ENCODE results near the gene ENTPD2. TPM values are rescaled to one million over a fixed set of nuclear protein-coding genes. Genes with fewer than 3 reads are reported as not detected.

Gene ENTPD2
- total RNA-seq, 4 donors from 2014 or later = 5.0 to 53.8 (median 28.9) TPM

DNA sequence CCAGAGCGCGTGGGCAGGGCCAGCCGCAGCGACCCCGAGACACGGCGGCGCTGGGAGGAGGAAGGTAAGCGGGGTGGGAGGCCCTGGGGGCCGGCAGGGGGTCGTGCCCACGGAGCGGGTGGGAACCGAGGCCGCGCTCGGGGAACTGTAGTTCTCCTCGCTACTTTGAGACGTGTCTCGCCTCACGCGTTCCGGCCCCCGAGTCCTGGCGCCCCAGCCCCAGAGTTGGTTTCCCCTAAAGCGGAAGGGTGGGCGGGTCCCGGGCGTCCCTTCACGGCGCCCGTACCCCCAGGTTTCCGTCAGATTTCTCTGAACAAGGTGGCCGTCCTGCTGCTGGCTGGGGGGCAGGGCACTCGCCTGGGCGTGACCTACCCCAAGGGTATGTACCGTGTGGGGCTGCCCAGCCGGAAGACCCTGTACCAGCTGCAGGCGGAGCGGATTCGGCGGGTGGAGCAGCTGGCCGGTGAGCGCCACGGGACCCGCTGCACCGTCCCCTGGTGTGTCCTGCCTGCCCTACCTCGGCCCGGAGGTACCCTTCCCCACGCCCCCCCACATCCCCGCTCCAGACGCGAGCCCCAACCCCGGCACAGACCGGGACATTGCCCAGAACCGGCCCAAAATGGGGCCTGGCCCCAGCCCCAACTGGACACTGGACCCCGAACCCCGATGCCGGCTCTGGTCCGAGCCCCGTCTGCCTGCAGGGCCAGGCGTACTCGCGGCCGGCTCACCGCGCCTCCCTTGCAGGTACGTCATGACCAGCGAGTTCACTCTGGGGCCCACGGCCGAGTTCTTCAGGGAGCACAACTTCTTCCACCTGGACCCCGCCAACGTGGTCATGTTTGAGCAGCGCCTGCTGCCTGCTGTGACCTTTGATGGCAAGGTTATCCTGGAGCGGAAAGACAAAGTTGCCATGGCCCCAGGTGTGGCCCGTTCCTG lies 24.2 kb upstream of the ENTPD2 start:
- Histone ChIP-seq H3K27ac (peak overlapping the region in 3 of 4 donors; percentile 58 to 82 (median 77)), H3K9me3 (no peaks in the 10 kb centered on the region), H3K4me1 (peaks cover 4 to 35% (median 12%) of the 10 kb centered on the region in 4 donors), H3K4me3 (peak overlapping the region; percentile 56 to 75 (median 72)), H3K27me3 (no peaks in the 10 kb centered on the region), H3K36me3 (peaks cover 0 to 19% (median 0%) of the 10 kb centered on the region in 3 donors)
- TF ChIP-seq, protein P1, sequence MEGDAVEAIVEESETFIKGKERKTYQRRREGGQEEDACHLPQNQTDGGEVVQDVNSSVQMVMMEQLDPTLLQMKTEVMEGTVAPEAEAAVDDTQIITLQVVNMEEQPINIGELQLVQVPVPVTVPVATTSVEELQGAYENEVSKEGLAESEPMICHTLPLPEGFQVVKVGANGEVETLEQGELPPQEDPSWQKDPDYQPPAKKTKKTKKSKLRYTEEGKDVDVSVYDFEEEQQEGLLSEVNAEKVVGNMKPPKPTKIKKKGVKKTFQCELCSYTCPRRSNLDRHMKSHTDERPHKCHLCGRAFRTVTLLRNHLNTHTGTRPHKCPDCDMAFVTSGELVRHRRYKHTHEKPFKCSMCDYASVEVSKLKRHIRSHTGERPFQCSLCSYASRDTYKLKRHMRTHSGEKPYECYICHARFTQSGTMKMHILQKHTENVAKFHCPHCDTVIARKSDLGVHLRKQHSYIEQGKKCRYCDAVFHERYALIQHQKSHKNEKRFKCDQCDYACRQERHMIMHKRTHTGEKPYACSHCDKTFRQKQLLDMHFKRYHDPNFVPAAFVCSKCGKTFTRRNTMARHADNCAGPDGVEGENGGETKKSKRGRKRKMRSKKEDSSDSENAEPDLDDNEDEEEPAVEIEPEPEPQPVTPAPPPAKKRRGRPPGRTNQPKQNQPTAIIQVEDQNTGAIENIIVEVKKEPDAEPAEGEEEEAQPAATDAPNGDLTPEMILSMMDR (IDR thresholded peaks at IDR 0.05) = no peak
- no peak for TF ChIP-seq POLR2A (IDR thresholded peaks at IDR 0.05)
- peak in 2 of 3 donors; percentile 64 to 80 for DNase-seq

DNA sequence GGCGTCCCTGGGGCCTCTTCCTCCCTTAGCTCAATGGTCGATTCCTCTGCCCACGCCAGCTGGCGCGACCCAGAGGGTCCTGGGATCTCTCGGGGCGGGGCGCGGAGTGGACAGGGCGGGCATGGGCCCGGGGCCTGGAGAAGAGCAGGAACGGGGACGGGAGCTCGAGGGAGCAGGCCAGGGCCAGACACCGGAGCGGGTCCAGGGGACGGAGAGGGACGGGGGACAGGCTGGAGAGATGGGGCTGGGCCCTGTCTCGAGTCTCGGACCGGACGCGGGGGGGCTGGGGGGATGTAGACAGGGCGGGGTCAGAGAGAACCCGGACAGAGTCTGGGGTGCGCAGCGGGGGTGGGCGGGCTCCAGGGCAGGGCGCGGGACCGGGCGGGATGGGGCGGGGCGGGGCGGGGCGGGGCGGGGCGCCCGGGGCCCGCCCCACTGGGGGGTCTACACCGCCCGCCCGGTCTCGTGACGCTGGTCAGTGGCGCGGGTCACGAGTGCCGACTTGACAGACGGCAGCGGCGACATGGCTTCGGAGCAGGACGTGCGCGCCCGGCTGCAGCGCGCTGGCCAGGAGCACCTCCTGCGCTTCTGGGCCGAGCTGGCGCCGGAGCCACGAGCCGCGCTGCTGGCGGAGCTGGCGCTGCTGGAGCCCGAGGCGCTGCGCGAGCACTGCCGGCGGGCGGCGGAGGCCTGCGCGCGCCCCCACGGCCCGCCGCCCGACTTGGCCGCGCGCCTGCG lies 23.3 kb upstream of the ENTPD2 start, which contains the start of gene UAP1L1:
Gene UAP1L1, plus strand, starts transcription at position 508 of the 738 bp plus-strand sequence. Its CDS starts 16 bp downstream, at position 524.
- Histone ChIP-seq H3K27ac (peak within 1 kb of the TSS; percentile 43 to 82 (median 68)), H3K27me3 (no peaks in the 10 kb centered on the region), H3K4me3 (peak within 1 kb of the TSS; percentile 56 to 75 (median 72)), H3K36me3 (peaks cover 0 to 19% (median 0%) of the 10 kb centered on the region in 3 donors), H3K9me3 (no peaks in the 10 kb centered on the region), H3K4me1 (peaks cover 4 to 35% (median 12%) of the 10 kb centered on the region in 4 donors)
- DNase-seq = peak; percentile 74 to 90 (median 87)
- TF ChIP-seq, protein P1 (IDR thresholded peaks at IDR 0.05) = no peak
- no peak for TF ChIP-seq POLR2A (IDR thresholded peaks at IDR 0.05)

DNA sequence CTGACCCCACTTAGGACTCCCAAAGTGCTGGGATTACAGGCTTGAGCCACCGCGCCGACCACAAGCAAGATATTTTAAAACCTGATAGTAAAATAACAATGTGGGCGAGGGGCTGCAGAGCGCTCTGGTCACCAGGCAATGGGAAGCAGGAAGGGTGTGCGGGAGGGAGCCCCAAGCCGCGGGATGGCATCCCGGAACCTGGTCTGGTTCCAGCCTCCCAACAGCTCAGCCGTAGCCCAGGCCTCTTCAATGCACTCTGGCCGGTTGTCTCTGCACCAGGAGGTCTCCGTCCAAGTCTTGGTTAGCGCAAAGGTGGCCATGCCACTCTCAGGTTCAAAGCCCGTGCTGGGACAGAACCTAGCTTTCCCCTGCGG lies 22.8 kb upstream of the ENTPD2 start:
- DNase-seq = no peak
- Histone ChIP-seq H3K27me3 (no peaks in the 10 kb centered on the region), H3K27ac (peak overlapping the region; percentile 43 to 82 (median 58)), H3K36me3 (peaks cover 0 to 19% (median 0%) of the 10 kb centered on the region in 3 donors), H3K4me3 (peak overlapping the region; percentile 56 to 75 (median 72)), H3K4me1 (peaks cover 4 to 35% (median 12%) of the 10 kb centered on the region in 4 donors), H3K9me3 (no peaks in the 10 kb centered on the region)
- no peak for TF ChIP-seq POLR2A (IDR thresholded peaks at IDR 0.05)
- TF ChIP-seq, protein P1 (IDR thresholded peaks at IDR 0.05) = no peak

DNA sequence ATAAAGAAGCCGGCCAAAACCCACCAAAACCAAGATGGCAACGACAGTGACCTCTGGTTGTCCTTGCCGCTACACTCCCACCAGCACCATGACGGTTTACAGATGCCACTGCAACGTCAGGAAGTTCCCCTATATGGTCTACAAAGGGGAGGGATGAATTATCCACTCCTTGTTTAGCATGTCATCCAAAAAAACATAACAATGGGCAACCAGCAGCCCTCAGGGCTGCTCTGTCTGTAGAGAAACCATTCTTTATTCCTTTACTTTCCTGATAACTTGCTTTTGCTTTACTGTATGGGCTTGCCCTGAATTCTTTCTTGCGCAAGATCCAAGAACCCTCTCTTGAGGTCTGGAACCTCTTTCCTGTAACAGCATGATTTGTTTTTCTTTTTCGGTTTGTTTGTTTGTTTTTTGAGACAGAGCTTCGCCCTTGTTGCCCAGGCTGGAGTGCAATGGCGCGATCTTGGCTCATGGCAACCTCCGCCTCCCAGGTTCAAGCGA lies 21.5 kb upstream of the ENTPD2 start:
- TF ChIP-seq, protein P1 (IDR thresholded peaks at IDR 0.05) = no peak
- no peak for TF ChIP-seq POLR2A (IDR thresholded peaks at IDR 0.05)
- peaks cover 0 to 12% (median 0%) of the 10 kb centered on the region in 3 donors for H3K36me3 ChIP-seq
- H3K27me3 ChIP-seq = no peaks in the 10 kb centered on the region
- DNase-seq = no peak
- no peaks in the 10 kb centered on the region for H3K9me3 ChIP-seq
- H3K4me1 ChIP-seq = peaks cover 4 to 45% (median 16%) of the 10 kb centered on the region in 4 donors
- no peak overlapping the region for H3K4me3 ChIP-seq
- H3K27ac ChIP-seq = peak overlapping the region in 1 of 4 donors; percentile 42

DNA sequence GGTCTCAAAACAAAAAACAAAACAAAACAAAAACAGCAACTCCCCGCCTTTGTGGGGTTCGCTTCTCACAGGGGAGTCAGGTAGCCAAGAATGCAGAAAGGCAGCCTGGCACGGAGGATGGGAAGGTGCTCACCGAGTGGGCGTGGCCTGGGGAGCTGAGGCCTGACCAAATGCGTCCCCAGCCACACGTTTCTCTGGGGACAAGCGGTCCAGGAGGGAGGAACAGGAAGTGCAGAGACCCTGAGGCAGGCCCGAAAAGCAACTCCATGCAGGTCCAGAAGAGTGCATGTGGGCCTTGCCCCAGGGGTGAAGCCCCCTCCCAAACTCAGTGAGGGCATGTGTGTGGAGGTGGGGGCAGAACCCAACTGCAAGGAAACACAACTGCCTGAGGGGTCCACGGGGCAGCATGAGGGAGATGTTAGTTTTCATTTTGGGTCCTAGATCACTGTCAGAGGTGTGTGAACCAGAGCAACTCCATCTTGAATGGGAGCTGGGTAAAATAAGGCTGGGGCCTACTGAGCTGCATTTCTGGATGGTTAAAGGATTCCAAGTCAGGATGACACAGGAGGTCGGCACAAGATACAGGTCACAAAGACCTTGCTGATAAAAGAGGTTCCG lies 20.9 kb upstream of the ENTPD2 start:
- H3K36me3 ChIP-seq = peaks cover 0 to 9% (median 0%) of the 10 kb centered on the region in 3 donors
- DNase-seq = peak in 2 of 3 donors; percentile 67 to 69
- H3K4me1 ChIP-seq = peaks cover 4 to 49% (median 19%) of the 10 kb centered on the region in 4 donors
- H3K4me3 ChIP-seq = no peak overlapping the region
- no peak for TF ChIP-seq POLR2A (IDR thresholded peaks at IDR 0.05)
- TF ChIP-seq, protein P1 (IDR thresholded peaks at IDR 0.05) = no peak
- no peaks in the 10 kb centered on the region for H3K27me3 ChIP-seq
- H3K27ac ChIP-seq = peak overlapping the region in 1 of 4 donors; percentile 42
- no peaks in the 10 kb centered on the region for H3K9me3 ChIP-seq
